ENCODE data around the gene SLC22A31.

Gene SLC22A31

DNA sequence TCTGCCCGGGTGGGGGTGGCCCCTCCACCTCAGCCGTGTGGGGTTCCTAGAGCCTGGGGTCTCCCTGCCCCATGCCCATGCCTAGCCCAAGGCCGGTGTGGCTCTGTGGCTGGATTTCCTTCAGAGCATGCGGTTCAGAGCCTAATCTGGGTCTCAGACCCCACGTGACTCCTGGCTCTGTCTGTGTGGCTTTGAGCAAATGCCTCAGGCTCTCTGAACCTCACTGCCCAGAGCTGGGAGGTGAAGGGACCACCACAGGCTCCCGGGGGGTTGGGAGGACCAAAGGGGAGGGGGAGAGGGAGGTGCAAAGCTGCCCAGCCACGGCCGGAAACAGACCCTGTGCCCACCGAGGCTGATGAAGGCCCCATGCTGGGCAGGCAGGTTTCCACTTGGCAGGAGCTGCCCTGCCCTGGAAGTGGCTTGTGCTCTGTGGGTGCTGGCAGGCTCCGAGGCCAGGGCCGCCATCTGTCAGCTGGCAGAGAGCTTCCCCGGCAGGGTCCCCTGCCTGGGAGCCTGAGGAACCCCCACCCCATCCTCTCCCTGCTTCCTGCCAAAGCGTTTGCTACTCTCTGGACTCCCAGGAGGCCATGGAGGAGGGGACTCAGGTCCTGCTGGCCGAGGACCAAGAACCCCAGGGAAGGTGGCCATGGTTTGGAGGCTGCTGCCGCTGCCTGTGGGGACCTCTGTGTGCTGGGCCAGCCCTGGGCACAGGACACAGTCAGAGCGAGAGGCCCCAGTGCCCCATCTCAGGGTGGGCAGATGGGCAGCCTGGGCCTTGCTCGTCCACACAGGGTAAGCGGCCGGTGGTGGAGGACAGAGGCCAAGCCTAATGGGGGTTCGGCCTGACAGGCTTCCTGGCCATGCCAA lies 24.8 kb downstream of the SLC22A31 start:
- TF ChIP-seq, protein P1, sequence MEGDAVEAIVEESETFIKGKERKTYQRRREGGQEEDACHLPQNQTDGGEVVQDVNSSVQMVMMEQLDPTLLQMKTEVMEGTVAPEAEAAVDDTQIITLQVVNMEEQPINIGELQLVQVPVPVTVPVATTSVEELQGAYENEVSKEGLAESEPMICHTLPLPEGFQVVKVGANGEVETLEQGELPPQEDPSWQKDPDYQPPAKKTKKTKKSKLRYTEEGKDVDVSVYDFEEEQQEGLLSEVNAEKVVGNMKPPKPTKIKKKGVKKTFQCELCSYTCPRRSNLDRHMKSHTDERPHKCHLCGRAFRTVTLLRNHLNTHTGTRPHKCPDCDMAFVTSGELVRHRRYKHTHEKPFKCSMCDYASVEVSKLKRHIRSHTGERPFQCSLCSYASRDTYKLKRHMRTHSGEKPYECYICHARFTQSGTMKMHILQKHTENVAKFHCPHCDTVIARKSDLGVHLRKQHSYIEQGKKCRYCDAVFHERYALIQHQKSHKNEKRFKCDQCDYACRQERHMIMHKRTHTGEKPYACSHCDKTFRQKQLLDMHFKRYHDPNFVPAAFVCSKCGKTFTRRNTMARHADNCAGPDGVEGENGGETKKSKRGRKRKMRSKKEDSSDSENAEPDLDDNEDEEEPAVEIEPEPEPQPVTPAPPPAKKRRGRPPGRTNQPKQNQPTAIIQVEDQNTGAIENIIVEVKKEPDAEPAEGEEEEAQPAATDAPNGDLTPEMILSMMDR (IDR thresholded peaks at IDR 0.05; ENCODE audit: low read length, missing control alignments), result no peak
- no peak for DNase-seq (ENCODE audit: low read depth)
- H3K4me3 ChIP-seq (replicated peaks; ENCODE audit: low read depth, low read length), result no peak overlapping the region

DNA sequence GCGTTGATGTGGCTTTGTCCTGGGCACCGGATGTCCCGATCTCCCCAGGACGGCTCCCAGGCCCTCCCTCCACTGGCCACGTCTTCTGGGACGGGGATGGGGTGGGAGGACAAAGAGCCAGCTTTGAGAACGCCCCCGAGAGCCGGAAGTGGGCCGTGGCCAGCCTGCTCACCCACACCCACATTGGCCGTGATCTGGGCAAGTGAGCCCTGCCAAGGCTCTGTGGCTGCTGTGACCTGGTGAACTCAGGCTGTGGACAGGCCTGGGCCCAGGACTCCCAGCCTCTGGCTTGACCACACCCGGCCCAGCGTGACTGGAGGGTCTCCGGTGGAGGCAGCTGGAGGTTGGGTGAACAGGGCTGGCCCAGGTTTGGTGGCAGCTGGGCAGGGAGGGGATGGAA lies 25.5 kb downstream of the SLC22A31 start:
- DNase-seq (ENCODE audit: low read depth), result no peak
- TF ChIP-seq, protein P1 (IDR thresholded peaks at IDR 0.05; ENCODE audit: low read length, missing control alignments), result no peak
- H3K4me3 ChIP-seq (replicated peaks; ENCODE audit: low read depth, low read length), result no peak overlapping the region

DNA sequence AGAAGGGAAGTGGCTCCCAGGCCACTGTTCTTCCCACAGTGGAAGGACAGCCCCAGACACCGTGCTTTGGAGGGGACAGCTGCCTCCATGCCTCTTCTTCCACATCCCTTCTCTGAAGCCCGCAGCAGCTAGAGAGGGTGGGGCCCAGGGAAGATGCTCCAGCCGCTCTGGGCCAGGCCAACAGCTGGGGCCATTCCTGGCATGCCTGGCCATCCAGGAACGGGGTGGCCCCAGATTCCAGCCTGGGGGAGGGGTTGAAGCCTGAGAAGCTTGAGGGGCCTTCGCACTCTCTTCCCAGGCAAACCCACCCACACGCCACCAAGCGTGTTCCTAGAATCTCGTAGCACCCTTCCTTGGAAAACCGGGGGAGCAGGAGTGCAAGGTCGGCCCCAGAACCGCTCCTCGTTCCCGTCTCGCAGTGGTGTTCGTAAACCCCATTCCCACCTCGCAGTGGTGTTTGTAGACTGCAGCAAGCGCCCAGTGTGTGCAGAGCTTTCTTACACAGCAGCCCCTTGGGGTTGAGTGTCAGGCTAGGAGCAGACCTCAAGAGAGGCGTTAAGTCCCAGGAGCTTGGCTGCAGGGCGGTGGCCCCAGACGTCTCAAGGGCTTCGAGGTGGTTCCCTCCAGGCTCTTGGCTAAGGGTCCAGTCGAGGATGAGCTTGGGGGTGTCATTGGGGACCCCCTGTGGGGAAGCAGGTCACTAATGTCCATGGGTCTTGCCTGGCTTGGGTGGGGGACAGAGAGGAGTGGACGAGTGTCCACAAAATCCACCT lies 26.1 kb downstream of the SLC22A31 start:
- H3K4me3 ChIP-seq (replicated peaks; ENCODE audit: low read depth, low read length), result no peak overlapping the region
- DNase-seq (ENCODE audit: low read depth), result no peak
- TF ChIP-seq, protein P1 (IDR thresholded peaks at IDR 0.05; ENCODE audit: low read length, missing control alignments), result no peak

DNA sequence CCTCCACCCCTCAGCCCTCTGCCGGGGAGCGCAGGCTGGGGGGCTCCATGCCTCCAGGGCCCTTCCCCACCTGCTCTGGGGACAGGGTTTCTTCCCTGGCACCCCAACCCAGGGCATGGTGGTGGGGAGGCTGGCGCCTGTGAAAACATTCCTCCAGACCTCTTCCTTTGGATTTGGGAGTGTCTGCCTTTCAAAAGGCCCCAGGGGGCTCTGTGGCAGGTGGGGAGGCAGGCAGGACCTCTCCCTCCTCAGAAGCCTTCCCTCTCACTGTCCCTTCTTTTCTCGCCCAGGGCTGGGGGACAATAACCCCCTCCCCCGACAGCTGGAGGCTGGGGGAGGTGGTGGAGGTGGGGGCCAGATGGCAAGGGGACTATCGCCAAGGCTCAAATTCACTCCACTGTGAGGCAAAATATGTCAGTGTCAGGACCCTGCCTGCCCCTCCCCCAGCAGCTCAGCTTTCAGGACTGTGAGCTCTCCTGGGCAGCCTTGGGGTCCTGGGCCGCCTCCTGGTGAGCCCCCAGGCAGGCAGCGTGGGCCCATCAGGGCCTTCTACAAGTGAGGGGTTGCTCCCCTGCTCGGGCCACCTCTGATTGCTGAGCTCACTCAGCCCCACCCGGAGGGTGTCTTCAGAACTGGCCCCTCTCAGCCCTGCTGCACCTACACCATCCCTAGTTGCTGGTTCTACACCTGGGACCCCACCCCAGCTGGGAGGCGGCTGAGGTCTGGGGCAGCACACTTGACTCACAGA lies 27.0 kb downstream of the SLC22A31 start:
- DNase-seq (ENCODE audit: low read depth), result no peak
- TF ChIP-seq, protein P1 (IDR thresholded peaks at IDR 0.05; ENCODE audit: low read length, missing control alignments), result no peak
- H3K4me3 ChIP-seq (replicated peaks; ENCODE audit: low read depth, low read length), result no peak overlapping the region

DNA sequence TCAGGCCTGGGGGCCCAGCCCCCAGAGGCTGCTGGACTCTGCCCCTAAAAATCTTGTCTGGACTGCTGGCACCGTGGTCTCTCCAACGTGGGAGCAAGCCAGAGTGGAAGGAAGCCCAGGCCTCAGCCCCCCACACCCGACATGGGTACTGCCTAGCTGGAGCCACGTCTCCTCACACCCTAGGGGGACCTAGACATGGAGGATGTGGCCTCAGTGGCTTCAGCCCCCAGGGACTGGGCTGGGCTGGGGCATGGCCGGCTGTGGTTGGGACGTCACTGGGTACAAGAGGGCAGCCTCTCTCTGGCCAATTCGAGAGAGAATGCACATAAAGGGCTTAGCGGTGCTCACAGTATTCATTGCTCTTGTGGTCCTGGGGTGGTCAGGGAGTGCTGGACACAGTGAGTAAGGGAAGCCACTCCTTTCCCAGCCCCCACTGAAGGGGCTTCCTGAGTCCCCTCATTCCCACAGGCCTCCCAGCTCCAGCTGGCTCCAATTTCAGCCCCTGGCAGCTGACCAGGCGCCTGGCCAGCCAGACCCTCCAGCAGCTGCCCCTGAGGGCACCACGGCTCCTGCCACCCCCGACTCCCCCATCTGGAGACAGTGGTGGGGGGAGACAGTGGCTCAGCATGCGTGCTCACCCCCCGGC lies 27.7 kb downstream of the SLC22A31 start:
- TF ChIP-seq, protein P1 (IDR thresholded peaks at IDR 0.05; ENCODE audit: low read length, missing control alignments), result no peak
- DNase-seq (ENCODE audit: low read depth), result no peak
- no peak overlapping the region for H3K4me3 ChIP-seq (replicated peaks; ENCODE audit: low read depth, low read length)

DNA sequence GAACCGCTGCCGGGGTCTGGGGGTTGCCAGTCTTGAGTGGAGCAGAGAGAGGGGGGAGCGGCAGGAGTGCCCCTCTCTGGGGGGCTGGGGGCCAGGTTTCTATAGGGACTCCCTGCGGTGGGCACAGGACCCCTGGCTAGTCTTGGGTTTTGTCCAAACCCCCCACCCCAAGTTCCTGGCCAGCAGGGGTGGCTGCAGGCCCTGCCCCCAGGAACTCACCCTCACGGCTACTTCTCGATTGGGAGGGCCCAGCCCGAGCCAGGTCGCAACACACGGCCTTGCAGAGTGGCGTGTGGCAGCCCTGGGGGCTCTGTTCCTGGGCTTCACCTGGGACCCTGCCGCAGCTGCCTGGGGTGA lies 28.2 kb downstream of the SLC22A31 start:
- no peak for DNase-seq (ENCODE audit: low read depth)
- TF ChIP-seq, protein P1 (IDR thresholded peaks at IDR 0.05; ENCODE audit: low read length, missing control alignments), result no peak
- no peak overlapping the region for H3K4me3 ChIP-seq (replicated peaks; ENCODE audit: low read depth, low read length)
